ENCODE results near the gene KRTAP9-9.
"Not testable (repeated sequence)": the region's sequence is repeated elsewhere in the genome, so short reads cannot be mapped to it uniquely, and the experiment has no call there.

KRTAP9-9 gene

GRCh38 chr17:41237949-41238437 lies 17.2 kb upstream of the KRTAP9-9 start, which contains the start of gene KRTAP9-8:
Gene KRTAP9-8 (plus strand): TSS chr17:41237999. CDS start chr17:41238052, 53 bp downstream.
- not testable (repeated sequence) for H3K79me2 ChIP-seq (ENCODE audit: control insufficient read depth, insufficient read depth, low read length); H3K23ac ChIP-seq (ENCODE audit: low read length); H3K36me3 ChIP-seq (ENCODE audit: control insufficient read depth, insufficient read depth, low read length); H4K5ac ChIP-seq (ENCODE audit: low read length); H3K4me2 ChIP-seq (ENCODE audit: low read length); H2BK15ac ChIP-seq (replicated peaks; ENCODE audit: low read depth); H3K4me1 ChIP-seq (ENCODE audit: control insufficient read depth, low read depth, low read length); H3K4ac ChIP-seq (ENCODE audit: low read depth, low read length); H2BK120ac ChIP-seq (ENCODE audit: low read depth, low read length); H4K8ac ChIP-seq (ENCODE audit: low read depth, low read length); H2AK5ac ChIP-seq (ENCODE audit: low read length); H3K18ac ChIP-seq (ENCODE audit: low read length); H3K27ac ChIP-seq (ENCODE audit: low read depth, low read length); H3K9ac ChIP-seq (ENCODE audit: low read length); H3K79me1 ChIP-seq (ENCODE audit: low read length); H3K27me3 ChIP-seq (ENCODE audit: insufficient read depth, low read length, poor library complexity); H2BK5ac ChIP-seq (ENCODE audit: low read length); H3K4me3 ChIP-seq (ENCODE audit: low read length); H3K56ac ChIP-seq (ENCODE audit: low read length); DNase-seq
- no CpG with 5 or more reads among the region's 3 CpGs for WGBS (ENCODE audit: extremely low coverage, insufficient coverage, low lambda C conversion rate)

- H3K4me1 ChIP-seq (ENCODE audit: control insufficient read depth, low read depth, low read length); H3K4ac ChIP-seq (ENCODE audit: low read depth, low read length); H2AK5ac ChIP-seq (ENCODE audit: low read length); H3K27me3 ChIP-seq (ENCODE audit: insufficient read depth, low read length, poor library complexity); H3K4me3 ChIP-seq (ENCODE audit: low read length); H3K18ac ChIP-seq (ENCODE audit: low read length); H3K27ac ChIP-seq (ENCODE audit: low read depth, low read length); H3K9ac ChIP-seq (ENCODE audit: low read length); H3K4me2 ChIP-seq (ENCODE audit: low read length); H3K56ac ChIP-seq (ENCODE audit: low read length); H3K79me1 ChIP-seq (ENCODE audit: low read length); H2BK120ac ChIP-seq (ENCODE audit: low read depth, low read length); H2BK15ac ChIP-seq (replicated peaks; ENCODE audit: low read depth); H2BK5ac ChIP-seq (ENCODE audit: low read length); H3K23ac ChIP-seq (ENCODE audit: low read length); DNase-seq; H4K5ac ChIP-seq (ENCODE audit: low read length); H4K8ac ChIP-seq (ENCODE audit: low read depth, low read length); H3K36me3 ChIP-seq (ENCODE audit: control insufficient read depth, insufficient read depth, low read length); H3K79me2 ChIP-seq (ENCODE audit: control insufficient read depth, insufficient read depth, low read length): not testable (repeated sequence)
- no CpG with 5 or more reads among the region's 2 CpGs for WGBS (ENCODE audit: extremely low coverage, insufficient coverage, low lambda C conversion rate)
Observed at GRCh38 chr17:41246995-41247787, 8.0 kb upstream of the KRTAP9-9 start.

GRCh38 chr17:41249637-41250240 lies 5.4 kb upstream of the KRTAP9-9 start, which contains the start of gene KRTAP9-4:
Gene KRTAP9-4 (plus strand): TSS chr17:41249687. CDS start chr17:41249721, 34 bp downstream.
- not testable (repeated sequence) for H4K5ac ChIP-seq (ENCODE audit: low read length); H3K79me1 ChIP-seq (ENCODE audit: low read length); H3K18ac ChIP-seq (ENCODE audit: low read length); H3K23ac ChIP-seq (ENCODE audit: low read length); H2AK5ac ChIP-seq (ENCODE audit: low read length); H3K4me3 ChIP-seq (ENCODE audit: low read length); H3K27me3 ChIP-seq (ENCODE audit: insufficient read depth, low read length, poor library complexity); H3K27ac ChIP-seq (ENCODE audit: low read depth, low read length); H3K9ac ChIP-seq (ENCODE audit: low read length); H2BK120ac ChIP-seq (ENCODE audit: low read depth, low read length); H2BK15ac ChIP-seq (replicated peaks; ENCODE audit: low read depth); H4K8ac ChIP-seq (ENCODE audit: low read depth, low read length); DNase-seq; H3K56ac ChIP-seq (ENCODE audit: low read length); H3K4ac ChIP-seq (ENCODE audit: low read depth, low read length); H3K4me2 ChIP-seq (ENCODE audit: low read length); H3K79me2 ChIP-seq (ENCODE audit: control insufficient read depth, insufficient read depth, low read length); H3K36me3 ChIP-seq (ENCODE audit: control insufficient read depth, insufficient read depth, low read length); H2BK5ac ChIP-seq (ENCODE audit: low read length); H3K4me1 ChIP-seq (ENCODE audit: control insufficient read depth, low read depth, low read length)
- no CpG with 5 or more reads among the region's 2 CpGs for whole genome bisulfite sequencing (ENCODE audit: extremely low coverage, insufficient coverage, low lambda C conversion rate)

GRCh38 chr17:41251261-41251660 lies 3.9 kb upstream of the KRTAP9-9 start:
- no peaks in the 10 kb centered on the region for H3K27me3 ChIP-seq (ENCODE audit: insufficient read depth, low read length, poor library complexity)
- no peak overlapping the region for H3K4ac ChIP-seq (ENCODE audit: low read depth, low read length)
- H3K27ac ChIP-seq (ENCODE audit: low read depth, low read length), result no peak overlapping the region

GRCh38 chr17:41254861-41255260 lies 323 bp upstream of the KRTAP9-9 start:
- Histone ChIP-seq H3K18ac (ENCODE audit: low read length) (no peak overlapping the region), H3K27me3 (ENCODE audit: insufficient read depth, low read length, poor library complexity) (no peaks in the 10 kb centered on the region), H4K5ac (ENCODE audit: low read length) (no peak overlapping the region), H3K79me1 (ENCODE audit: low read length) (no peaks in the 10 kb centered on the region), H2BK5ac (ENCODE audit: low read length) (no peak overlapping the region), H4K8ac (ENCODE audit: low read depth, low read length) (no peak overlapping the region), H3K36me3 (ENCODE audit: control insufficient read depth, insufficient read depth, low read length) (no peaks in the 10 kb centered on the region), H2AK5ac (ENCODE audit: low read length) (no peak overlapping the region), H3K9ac (ENCODE audit: low read length) (no peak overlapping the region), H3K27ac (ENCODE audit: low read depth, low read length) (no peak overlapping the region), H3K4me1 (ENCODE audit: control insufficient read depth, low read depth, low read length) (no peaks in the 10 kb centered on the region), H3K56ac (ENCODE audit: low read length) (no peak overlapping the region), H3K79me2 (ENCODE audit: control insufficient read depth, insufficient read depth, low read length) (no peaks in the 10 kb centered on the region), H2BK120ac (ENCODE audit: low read depth, low read length) (no peak overlapping the region), H2BK15ac (replicated peaks; ENCODE audit: low read depth) (no peak overlapping the region), H3K23ac (ENCODE audit: low read length) (no peak overlapping the region), H3K4ac (ENCODE audit: low read depth, low read length) (no peak overlapping the region), H3K4me2 (ENCODE audit: low read length) (no peak overlapping the region), H3K4me3 (ENCODE audit: low read length) (no peak overlapping the region)
- no CpG with 5 or more reads among the region's 1 CpG for whole genome bisulfite sequencing (ENCODE audit: extremely low coverage, insufficient coverage, low lambda C conversion rate)
- DNase-seq, result no peak

More at GRCh38 chr17:41251261-41251660, 3.9 kb upstream of the KRTAP9-9 start:
- Histone ChIP-seq H3K4me1 (ENCODE audit: control insufficient read depth, low read depth, low read length) (no peaks in the 10 kb centered on the region), H3K4me2 (ENCODE audit: low read length) (no peak overlapping the region), H3K23ac (ENCODE audit: low read length) (no peak overlapping the region), H3K9ac (ENCODE audit: low read length) (no peak overlapping the region), H4K8ac (ENCODE audit: low read depth, low read length) (no peak overlapping the region), H3K56ac (ENCODE audit: low read length) (no peak overlapping the region), H2BK15ac (replicated peaks; ENCODE audit: low read depth) (no peak overlapping the region), H2BK120ac (ENCODE audit: low read depth, low read length) (no peak overlapping the region), H3K36me3 (ENCODE audit: control insufficient read depth, insufficient read depth, low read length) (no peaks in the 10 kb centered on the region), H2AK5ac (ENCODE audit: low read length) (no peak overlapping the region), H3K18ac (ENCODE audit: low read length) (no peak overlapping the region), H3K4me3 (ENCODE audit: low read length) (no peak overlapping the region), H2BK5ac (ENCODE audit: low read length) (no peak overlapping the region), H3K79me2 (ENCODE audit: control insufficient read depth, insufficient read depth, low read length) (no peaks in the 10 kb centered on the region), H3K79me1 (ENCODE audit: low read length) (no peaks in the 10 kb centered on the region), H4K5ac (ENCODE audit: low read length) (no peak overlapping the region)
- WGBS (ENCODE audit: extremely low coverage, insufficient coverage, low lambda C conversion rate), result no CpG with 5 or more reads among the region's 1 CpG
- DNase-seq, result no peak
